ENCODE results near the gene TMC1.

TMC1 gene

GRCh38 chr9:72563806-72564205 is 42.4 kb downstream of the TMC1 start:
- H3K27me3 ChIP-seq (ENCODE audit: insufficient read depth, low read length, poor library complexity), result no peaks in the 10 kb centered on the region
- DNase-seq (no peak), ATAC-seq (ENCODE audit: insufficient read depth, low read depth) (no peak)
- H3K4me1 ChIP-seq (ENCODE audit: insufficient read depth, low read length), result no peaks in the 10 kb centered on the region
- TF ChIP-seq EZH2 (IDR thresholded peaks at IDR 0.05; ENCODE audit: borderline replicate concordance, low read depth, low read length, severe bottlenecking), result no peak
- no peak for TF ChIP-seq CTCF (IDR thresholded peaks at IDR 0.05; ENCODE audit: borderline replicate concordance, extremely low read depth, low read length, poor library complexity, severe bottlenecking)
- H3K4me2 ChIP-seq (ENCODE audit: insufficient read depth, low read length), result no peak overlapping the region
- no peaks in the 10 kb centered on the region for H3K79me2 ChIP-seq (ENCODE audit: insufficient read depth, low read length)
- no peak overlapping the region for H2AFZ ChIP-seq (ENCODE audit: low read depth, low read length)
- no peak overlapping the region for H3K9ac ChIP-seq (ENCODE audit: low read depth, low read length)
- no peak overlapping the region for H3K4me3 ChIP-seq (ENCODE audit: low read depth in 1 of 2, low read length in 2 of 2)
- no peaks in the 10 kb centered on the region for H3K9me3 ChIP-seq (ENCODE audit: insufficient read depth, low read length, severe bottlenecking)
- H4K20me1 ChIP-seq (ENCODE audit: insufficient read depth, low read length), result no peaks in the 10 kb centered on the region
- no peak overlapping the region for H3K27ac ChIP-seq (ENCODE audit: low read length)
- no peaks in the 10 kb centered on the region for H3K36me3 ChIP-seq (ENCODE audit: insufficient read depth, low read length)

- Histone ChIP-seq H3K27me3 (ENCODE audit: insufficient read depth, low read length, poor library complexity) (no peaks in the 10 kb centered on the region), H3K4me3 (ENCODE audit: low read depth in 1 of 2, low read length in 2 of 2) (no peak overlapping the region), H3K4me2 (ENCODE audit: insufficient read depth, low read length) (no peak overlapping the region), H3K4me1 (ENCODE audit: insufficient read depth, low read length) (no peaks in the 10 kb centered on the region), H3K79me2 (ENCODE audit: insufficient read depth, low read length) (no peaks in the 10 kb centered on the region), H4K20me1 (ENCODE audit: insufficient read depth, low read length) (no peaks in the 10 kb centered on the region), H3K27ac (ENCODE audit: low read length) (no peak overlapping the region), H2AFZ (ENCODE audit: low read depth, low read length) (no peak overlapping the region), H3K9me3 (ENCODE audit: insufficient read depth, low read length, severe bottlenecking) (no peaks in the 10 kb centered on the region), H3K36me3 (ENCODE audit: insufficient read depth, low read length) (no peaks in the 10 kb centered on the region), H3K9ac (ENCODE audit: low read depth, low read length) (no peak overlapping the region)
- TF ChIP-seq EZH2 (IDR thresholded peaks at IDR 0.05; ENCODE audit: borderline replicate concordance, low read depth, low read length, severe bottlenecking) (no peak), CTCF (IDR thresholded peaks at IDR 0.05; ENCODE audit: borderline replicate concordance, extremely low read depth, low read length, poor library complexity, severe bottlenecking) (no peak)
- ATAC-seq (ENCODE audit: insufficient read depth, low read depth) (no peak), DNase-seq (no peak)
Observed at GRCh38 chr9:72564479-72565281, 43.3 kb downstream of the TMC1 start.

GRCh38 chr9:72565535-72565934 is 44.1 kb downstream of the TMC1 start:
- Histone ChIP-seq H3K27me3 (ENCODE audit: insufficient read depth, low read length, poor library complexity) (no peaks in the 10 kb centered on the region), H3K4me1 (ENCODE audit: insufficient read depth, low read length) (no peaks in the 10 kb centered on the region), H3K36me3 (ENCODE audit: insufficient read depth, low read length) (no peaks in the 10 kb centered on the region), H3K9me3 (ENCODE audit: insufficient read depth, low read length, severe bottlenecking) (no peaks in the 10 kb centered on the region), H3K4me2 (ENCODE audit: insufficient read depth, low read length) (no peak overlapping the region), H2AFZ (ENCODE audit: low read depth, low read length) (no peak overlapping the region), H3K79me2 (ENCODE audit: insufficient read depth, low read length) (no peaks in the 10 kb centered on the region), H3K9ac (ENCODE audit: low read depth, low read length) (no peak overlapping the region), H3K27ac (ENCODE audit: low read length) (no peak overlapping the region), H4K20me1 (ENCODE audit: insufficient read depth, low read length) (no peaks in the 10 kb centered on the region), H3K4me3 (ENCODE audit: low read depth in 1 of 2, low read length in 2 of 2) (no peak overlapping the region)
- DNase-seq, result no peak
- ATAC-seq (ENCODE audit: insufficient read depth, low read depth), result no peak
- TF ChIP-seq CTCF (IDR thresholded peaks at IDR 0.05; ENCODE audit: borderline replicate concordance, extremely low read depth, low read length, poor library complexity, severe bottlenecking) (no peak), EZH2 (IDR thresholded peaks at IDR 0.05; ENCODE audit: borderline replicate concordance, low read depth, low read length, severe bottlenecking) (no peak)
